GM19043 (cell line): ENCODE measurements around the gene HTR3D.
A peak's percentile ranks its signal among the peaks of the same experiment; 100 is the strongest.
"Not testable (repeated sequence)": the region's sequence is repeated elsewhere in the genome, so short reads cannot be mapped to it uniquely, and the experiment has no call there.

Experiments
- ATAC-seq: cut with Tn5 transposase; IDR thresholded peaks from one replicate; pipeline ENCODE4 v1.9.1; 2021; ENCODE audit warnings: low read depth; ENCODE audit not compliant: unreplicated experiment

The HTR3D gene

GRCh38 chr3:184031187-184031792 is at the start of gene HTR3D:
HTR3D (plus strand) TSS chr3:184031742; CDS start chr3:184031742, 0 bp downstream.
- no peak for ATAC-seq

GRCh38 chr3:183981990-183982644 is 49.4 kb upstream of the HTR3D start:
- ATAC-seq: no peak

- ATAC-seq: no peak
These were observed 47.3 kb upstream of the HTR3D start for GRCh38 chr3:183984127-183984740.

- ATAC-seq: no peak
These were observed 46.5 kb upstream of the HTR3D start for GRCh38 chr3:183984749-183985729.

- no peak for ATAC-seq
These were observed 44.4 kb upstream of the HTR3D start for GRCh38 chr3:183987000-183987600.

- no peak for ATAC-seq
These were observed 43.2 kb upstream of the HTR3D start for GRCh38 chr3:183988216-183988790.

- no peak for ATAC-seq
These were observed 40.1 kb upstream of the HTR3D start for GRCh38 chr3:183991403-183991802.

GRCh38 chr3:184001761-184002160 is 29.8 kb upstream of the HTR3D start:
- ATAC-seq: no peak

GRCh38 chr3:184002469-184002868 is 29.1 kb upstream of the HTR3D start:
- ATAC-seq: no peak

- ATAC-seq: no peak
These were observed 28.2 kb upstream of the HTR3D start for GRCh38 chr3:184003187-184003967.

GRCh38 chr3:184004476-184004875 is 27.1 kb upstream of the HTR3D start:
- ATAC-seq: no peak

- ATAC-seq: peak; percentile 73
These were observed 25.5 kb upstream of the HTR3D start for GRCh38 chr3:184005941-184006507.

- ATAC-seq: not testable (repeated sequence)
These were observed 24.3 kb upstream of the HTR3D start for GRCh38 chr3:184007143-184007813.

GRCh38 chr3:184008161-184008560 is 23.4 kb upstream of the HTR3D start:
- no peak for ATAC-seq

- ATAC-seq: no peak
These were observed 20.2 kb upstream of the HTR3D start for GRCh38 chr3:184011230-184011876.

GRCh38 chr3:184011937-184012889 is 19.3 kb upstream of the HTR3D start:
- ATAC-seq: no peak
